ENCODE results near the gene AGAP3.

The AGAP3 gene

GRCh38 chr7:151178236-151178635 is 92.0 kb downstream of the AGAP3 start:
- Histone ChIP-seq H3K27me3 (ENCODE audit: insufficient read depth, low read length) (peaks cover 23% of the 10 kb centered on the region), H3K4me1 (ENCODE audit: insufficient read depth, low read length) (no peaks in the 10 kb centered on the region), H2AFZ (ENCODE audit: low read depth, low read length) (no peak overlapping the region), H3K9me3 (ENCODE audit: low read length) (peaks cover 2% of the 10 kb centered on the region), H3K36me3 (ENCODE audit: insufficient read depth, low read length) (no peaks in the 10 kb centered on the region), H3K4me3 (ENCODE audit: low read length) (no peak overlapping the region)

- H2AFZ ChIP-seq (ENCODE audit: low read depth, low read length): no peak overlapping the region
- peaks cover 2% of the 10 kb centered on the region for H3K9me3 ChIP-seq (ENCODE audit: low read length)
- H3K36me3 ChIP-seq (ENCODE audit: insufficient read depth, low read length): no peaks in the 10 kb centered on the region
- H3K27me3 ChIP-seq (ENCODE audit: insufficient read depth, low read length): peaks cover 23% of the 10 kb centered on the region
- H3K4me3 ChIP-seq (ENCODE audit: low read length): no peak overlapping the region
- H3K4me1 ChIP-seq (ENCODE audit: insufficient read depth, low read length): no peaks in the 10 kb centered on the region
Measured at GRCh38 chr7:151178831-151179230, 92.6 kb downstream of the AGAP3 start.

- Histone ChIP-seq H3K27me3 (ENCODE audit: insufficient read depth, low read length) (peaks cover 23% of the 10 kb centered on the region), H3K4me1 (ENCODE audit: insufficient read depth, low read length) (no peaks in the 10 kb centered on the region), H3K9me3 (ENCODE audit: low read length) (peaks cover 2% of the 10 kb centered on the region), H3K36me3 (ENCODE audit: insufficient read depth, low read length) (no peaks in the 10 kb centered on the region), H2AFZ (ENCODE audit: low read depth, low read length) (no peak overlapping the region), H3K4me3 (ENCODE audit: low read length) (no peak overlapping the region)
Measured at GRCh38 chr7:151179287-151179860, 93.1 kb downstream of the AGAP3 start.

- Histone ChIP-seq H2AFZ (ENCODE audit: low read depth, low read length) (no peak overlapping the region), H3K4me1 (ENCODE audit: insufficient read depth, low read length) (no peaks in the 10 kb centered on the region), H3K36me3 (ENCODE audit: insufficient read depth, low read length) (no peaks in the 10 kb centered on the region), H3K27me3 (ENCODE audit: insufficient read depth, low read length) (peaks cover 23% of the 10 kb centered on the region), H3K4me3 (ENCODE audit: low read length) (no peak overlapping the region), H3K9me3 (ENCODE audit: low read length) (peaks cover 1% of the 10 kb centered on the region)
Measured at GRCh38 chr7:151179946-151180345, 93.7 kb downstream of the AGAP3 start.

GRCh38 chr7:151181011-151181431 is 94.7 kb downstream of the AGAP3 start:
- no peak overlapping the region for H2AFZ ChIP-seq (ENCODE audit: low read depth, low read length)
- peaks cover 23% of the 10 kb centered on the region for H3K27me3 ChIP-seq (ENCODE audit: insufficient read depth, low read length)
- no peak overlapping the region for H3K4me3 ChIP-seq (ENCODE audit: low read length)
- H3K4me1 ChIP-seq (ENCODE audit: insufficient read depth, low read length): no peaks in the 10 kb centered on the region
- H3K36me3 ChIP-seq (ENCODE audit: insufficient read depth, low read length): no peaks in the 10 kb centered on the region
- no peaks in the 10 kb centered on the region for H3K9me3 ChIP-seq (ENCODE audit: low read length)

GRCh38 chr7:151185762-151186639 is 99.7 kb downstream of the AGAP3 start:
- Histone ChIP-seq H3K4me1 (ENCODE audit: insufficient read depth, low read length) (no peaks in the 10 kb centered on the region), H3K9me3 (ENCODE audit: low read length) (no peaks in the 10 kb centered on the region), H3K4me3 (ENCODE audit: low read length) (no peak overlapping the region), H3K36me3 (ENCODE audit: insufficient read depth, low read length) (no peaks in the 10 kb centered on the region), H2AFZ (ENCODE audit: low read depth, low read length) (no peak overlapping the region), H3K27me3 (ENCODE audit: insufficient read depth, low read length) (peaks cover 26% of the 10 kb centered on the region)

GRCh38 chr7:151186640-151187408 is 100.5 kb downstream of the AGAP3 start, which contains the start of gene ASB10:
ASB10 (minus strand) TSS chr7:151187250; CDS start chr7:151187130, 120 bp downstream.
- H3K36me3 ChIP-seq (ENCODE audit: insufficient read depth, low read length): no peaks in the 10 kb centered on the region
- H3K9me3 ChIP-seq (ENCODE audit: low read length): no peaks in the 10 kb centered on the region
- no peak within 1 kb of the TSS for H3K4me3 ChIP-seq (ENCODE audit: low read length)
- peaks cover 32% of the 10 kb centered on the region for H3K27me3 ChIP-seq (ENCODE audit: insufficient read depth, low read length)
- H2AFZ ChIP-seq (ENCODE audit: low read depth, low read length): no peak within 1 kb of the TSS
- no peaks in the 10 kb centered on the region for H3K4me1 ChIP-seq (ENCODE audit: insufficient read depth, low read length)

GRCh38 chr7:151187409-151188251 is 101.4 kb downstream of the AGAP3 start:
- H3K9me3 ChIP-seq (ENCODE audit: low read length): no peaks in the 10 kb centered on the region
- H3K4me3 ChIP-seq (ENCODE audit: low read length): no peak overlapping the region
- no peaks in the 10 kb centered on the region for H3K4me1 ChIP-seq (ENCODE audit: insufficient read depth, low read length)
- no peaks in the 10 kb centered on the region for H3K36me3 ChIP-seq (ENCODE audit: insufficient read depth, low read length)
- peaks cover 39% of the 10 kb centered on the region for H3K27me3 ChIP-seq (ENCODE audit: insufficient read depth, low read length)
- no peak overlapping the region for H2AFZ ChIP-seq (ENCODE audit: low read depth, low read length)

GRCh38 chr7:151188252-151188542 is 101.9 kb downstream of the AGAP3 start:
- H3K9me3 ChIP-seq (ENCODE audit: low read length): no peaks in the 10 kb centered on the region
- H3K36me3 ChIP-seq (ENCODE audit: insufficient read depth, low read length): no peaks in the 10 kb centered on the region
- H3K27me3 ChIP-seq (ENCODE audit: insufficient read depth, low read length): peaks cover 39% of the 10 kb centered on the region
- no peaks in the 10 kb centered on the region for H3K4me1 ChIP-seq (ENCODE audit: insufficient read depth, low read length)
- H3K4me3 ChIP-seq (ENCODE audit: low read length): no peak overlapping the region
- H2AFZ ChIP-seq (ENCODE audit: low read depth, low read length): no peak overlapping the region

- Histone ChIP-seq H2AFZ (ENCODE audit: low read depth, low read length) (no peak overlapping the region), H3K36me3 (ENCODE audit: insufficient read depth, low read length) (no peaks in the 10 kb centered on the region), H3K27me3 (ENCODE audit: insufficient read depth, low read length) (peaks cover 39% of the 10 kb centered on the region), H3K4me3 (ENCODE audit: low read length) (no peak overlapping the region), H3K4me1 (ENCODE audit: insufficient read depth, low read length) (no peaks in the 10 kb centered on the region), H3K9me3 (ENCODE audit: low read length) (no peaks in the 10 kb centered on the region)
Measured at GRCh38 chr7:151189038-151189437, 102.8 kb downstream of the AGAP3 start.

- H3K27me3 ChIP-seq (ENCODE audit: insufficient read depth, low read length): peaks cover 52% of the 10 kb centered on the region
- no peaks in the 10 kb centered on the region for H3K4me1 ChIP-seq (ENCODE audit: insufficient read depth, low read length)
- no peaks in the 10 kb centered on the region for H3K36me3 ChIP-seq (ENCODE audit: insufficient read depth, low read length)
- no peak overlapping the region for H3K4me3 ChIP-seq (ENCODE audit: low read length)
- no peak overlapping the region for H2AFZ ChIP-seq (ENCODE audit: low read depth, low read length)
- no peaks in the 10 kb centered on the region for H3K9me3 ChIP-seq (ENCODE audit: low read length)
Measured at GRCh38 chr7:151191544-151191943, 105.3 kb downstream of the AGAP3 start.

GRCh38 chr7:151192002-151192539 is 105.8 kb downstream of the AGAP3 start:
- Histone ChIP-seq H3K4me3 (ENCODE audit: low read length) (no peak overlapping the region), H2AFZ (ENCODE audit: low read depth, low read length) (no peak overlapping the region), H3K9me3 (ENCODE audit: low read length) (no peaks in the 10 kb centered on the region), H3K27me3 (ENCODE audit: insufficient read depth, low read length) (peaks cover 53% of the 10 kb centered on the region), H3K36me3 (ENCODE audit: insufficient read depth, low read length) (no peaks in the 10 kb centered on the region), H3K4me1 (ENCODE audit: insufficient read depth, low read length) (no peaks in the 10 kb centered on the region)

Measured in neuron (in vitro differentiated cells).